HG03175 (cell line): ENCODE results near the gene FGF10.

Experiments
- ATAC-seq: cut with Tn5 transposase; IDR thresholded peaks from one replicate; pipeline ENCODE4 v1.9.1; 2021; ENCODE audit warnings: mild to moderate bottlenecking, moderate library complexity; ENCODE audit not compliant: unreplicated experiment

The FGF10 gene

DNA sequence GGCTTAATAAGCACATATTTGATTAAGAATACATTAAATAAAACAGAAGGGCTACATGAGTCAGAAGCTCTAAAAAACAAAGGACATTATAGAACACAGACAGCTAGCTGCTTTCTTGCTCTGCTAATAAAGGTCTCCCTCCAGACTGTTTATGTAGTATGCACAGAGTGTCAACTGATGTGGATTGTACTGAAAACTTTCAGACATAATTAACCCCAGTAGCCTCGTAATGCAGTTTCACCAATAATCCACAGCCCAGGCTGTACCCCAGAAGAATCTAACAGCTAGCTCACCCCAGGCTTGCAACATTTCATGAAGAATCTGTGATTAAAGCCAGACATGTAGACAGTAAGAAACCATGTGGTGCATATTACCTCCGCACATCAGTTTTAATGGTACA is 30.8 kb downstream of the FGF10 start:
- ATAC-seq: no peak

DNA sequence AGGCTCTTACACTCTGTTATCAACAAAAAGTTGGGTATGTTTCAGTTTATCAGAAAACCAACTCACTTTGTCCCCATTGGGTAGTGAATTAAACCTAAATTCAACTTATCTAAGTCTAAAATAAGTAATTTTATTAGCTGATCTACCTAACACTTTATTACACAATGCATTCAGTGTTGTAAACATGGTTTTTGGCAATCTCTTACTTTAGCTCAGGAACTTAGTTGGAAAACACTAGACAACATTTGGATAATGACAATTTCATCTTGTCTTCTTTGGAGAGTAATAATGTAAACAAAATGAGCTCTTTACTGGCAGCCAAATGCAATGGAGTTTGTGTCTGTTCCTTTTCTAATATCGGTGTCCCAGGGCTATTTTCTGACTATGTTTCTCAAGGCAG is 33.0 kb downstream of the FGF10 start:
- no peak for ATAC-seq

DNA sequence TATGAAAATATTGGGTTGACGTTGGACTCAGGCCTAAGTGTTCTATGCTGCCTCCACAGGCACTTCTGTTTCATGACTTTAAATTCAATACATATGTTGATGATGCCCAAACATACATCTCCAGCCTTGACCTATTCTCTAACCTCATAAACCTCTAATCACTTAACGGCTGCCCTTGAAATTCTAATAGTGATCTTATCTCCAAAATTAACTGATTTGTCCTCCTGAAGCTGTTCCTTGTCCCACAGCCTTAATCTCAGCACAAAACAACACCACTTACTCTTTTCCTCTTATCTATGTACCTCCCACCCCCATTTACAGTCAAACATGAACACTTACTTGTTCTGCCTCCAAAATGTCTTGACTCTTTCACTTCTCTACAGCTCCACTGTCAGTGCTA is 43.3 kb downstream of the FGF10 start:
- ATAC-seq: no peak

DNA sequence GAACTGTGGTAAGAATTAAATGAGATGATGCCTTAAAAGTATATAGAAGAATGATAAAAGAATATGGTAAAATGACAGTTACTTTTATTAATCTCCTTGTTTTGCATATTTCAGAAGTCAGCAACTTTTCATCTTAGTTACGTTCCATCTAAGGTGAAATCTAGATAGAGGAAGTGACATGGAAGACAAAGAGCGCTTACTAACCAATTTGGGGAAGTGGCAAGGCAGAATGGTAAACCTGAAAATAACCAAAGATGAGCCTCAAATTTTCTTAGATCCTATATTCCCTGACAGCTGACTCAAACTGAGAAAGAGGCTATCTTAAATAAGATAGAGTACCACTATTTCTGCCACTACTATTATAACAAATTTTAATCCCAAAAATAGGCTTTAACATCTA is 52.5 kb downstream of the FGF10 start:
- peak; percentile 57 for ATAC-seq

DNA sequence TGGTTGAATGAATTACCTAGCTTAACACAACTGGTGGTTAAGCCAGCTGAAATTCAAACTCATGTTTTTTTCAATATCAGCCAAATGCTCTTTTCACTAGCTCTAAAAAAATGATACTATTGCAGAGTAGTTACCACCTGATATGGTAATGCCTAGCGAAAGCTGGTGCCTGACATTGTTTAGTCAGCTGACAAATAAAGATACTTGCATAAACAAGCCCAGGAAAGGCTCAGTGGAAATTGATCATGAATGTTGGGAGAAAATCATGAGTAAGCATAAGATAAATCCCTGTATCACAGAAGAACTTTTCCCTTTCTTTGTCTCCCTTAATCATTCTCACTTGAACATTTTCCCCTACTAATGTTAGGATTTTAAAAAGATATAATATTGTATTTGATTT is 54.6 kb downstream of the FGF10 start:
- no peak for ATAC-seq

DNA sequence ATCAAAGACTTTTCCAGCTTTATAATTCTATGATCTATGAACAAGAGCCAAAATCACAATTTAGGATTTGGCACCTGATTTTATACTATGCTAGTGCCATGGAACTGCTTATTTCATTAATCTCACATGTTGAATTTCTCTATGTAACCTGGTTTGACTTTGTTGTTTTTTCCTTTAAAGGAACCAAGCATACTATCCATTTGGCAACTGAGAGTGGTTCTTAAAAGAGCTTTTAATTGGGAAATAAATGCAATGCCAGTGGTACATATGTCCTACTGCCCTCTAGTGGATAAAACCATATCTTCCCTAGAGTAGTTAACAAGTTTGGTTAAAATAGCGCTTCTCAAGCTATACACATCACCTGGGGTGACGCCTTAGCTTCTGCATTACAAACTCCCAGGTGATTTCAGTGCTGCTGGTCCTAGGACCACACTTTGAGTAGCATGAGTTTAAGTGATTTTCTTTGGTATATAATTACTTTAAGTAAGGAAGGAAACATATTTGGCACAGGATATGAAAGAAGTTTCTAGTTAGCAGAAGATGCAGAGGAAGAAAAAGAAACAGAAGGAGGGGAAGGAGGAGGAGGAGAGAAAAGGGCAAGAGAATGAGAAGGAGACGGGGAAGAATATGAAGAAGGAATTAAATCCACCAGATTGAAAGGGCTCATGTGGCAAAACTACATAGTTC is 56.8 kb downstream of the FGF10 start:
- peak; percentile 75 for ATAC-seq

DNA sequence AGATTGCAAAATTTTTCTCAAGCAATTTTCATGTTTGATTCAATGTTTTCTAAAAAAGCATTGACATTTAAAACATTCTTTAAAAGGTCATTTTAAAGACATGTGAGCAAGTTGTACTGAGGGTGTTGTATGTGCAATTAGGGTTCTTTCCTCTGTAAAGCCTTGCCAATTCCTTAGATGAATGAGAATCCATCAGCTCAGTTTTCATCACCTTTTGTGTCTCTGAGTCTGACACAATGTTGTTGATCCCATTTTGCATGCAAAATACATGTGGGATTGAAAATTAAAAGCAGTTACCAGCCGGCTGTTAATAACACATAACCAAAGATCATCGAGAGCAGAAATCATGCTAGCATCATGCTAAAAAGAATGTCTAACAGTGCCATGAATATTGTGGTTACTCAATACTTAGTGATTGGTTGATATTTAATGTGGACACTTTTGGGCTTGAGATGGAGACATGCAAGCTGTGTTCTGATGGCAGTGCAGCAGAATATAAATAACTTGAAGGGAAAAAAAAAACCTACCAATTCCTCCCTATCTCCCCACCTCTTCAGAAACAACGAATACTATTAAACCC is 57.7 kb downstream of the FGF10 start:
- no peak for ATAC-seq

DNA sequence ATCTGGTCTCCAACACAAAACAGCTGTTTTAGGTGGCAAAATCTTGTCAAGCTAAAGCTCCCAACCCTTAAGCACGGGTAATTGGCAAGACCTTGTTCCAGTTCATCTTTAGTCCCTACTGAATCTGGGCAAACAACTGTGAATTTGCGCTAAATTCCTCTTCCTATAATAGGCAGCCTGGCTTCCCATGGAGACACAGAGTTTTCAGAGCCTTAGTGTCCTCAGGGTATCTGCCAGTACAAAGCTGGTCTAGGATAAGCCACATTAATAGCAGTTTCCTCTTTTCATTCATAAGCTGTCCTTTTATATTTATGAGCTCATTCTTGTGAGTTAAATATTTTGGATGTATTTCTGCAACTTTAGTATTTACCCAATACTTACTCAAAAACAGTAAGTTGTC is 59.5 kb downstream of the FGF10 start:
- no peak for ATAC-seq

DNA sequence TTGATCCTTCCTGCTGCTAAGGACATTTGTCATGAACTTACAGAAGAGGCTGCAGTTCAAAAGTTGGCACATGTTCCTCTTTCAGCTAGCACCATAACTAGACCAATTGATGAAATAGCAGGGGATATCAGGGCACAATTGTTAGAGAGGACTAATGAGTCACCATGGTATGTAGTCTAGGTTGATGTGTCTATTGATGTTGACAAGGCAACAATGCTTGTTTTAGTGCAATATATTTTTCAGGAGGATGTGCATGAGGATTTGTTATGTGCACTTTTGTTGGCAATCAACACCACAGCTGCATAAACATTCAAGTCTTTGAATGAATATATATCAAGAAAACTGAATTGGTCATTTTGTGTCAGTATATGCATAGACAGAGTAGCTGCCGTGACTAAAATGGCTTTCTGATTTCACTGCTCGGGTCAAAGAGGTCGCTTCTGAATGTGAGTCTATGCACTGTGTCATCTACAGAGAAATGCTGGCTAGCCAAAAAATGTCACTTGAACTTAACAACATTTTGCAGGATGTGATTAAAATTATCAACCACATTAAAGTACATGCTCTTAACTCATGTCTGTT is 68.0 kb downstream of the FGF10 start:
- ATAC-seq: no peak

DNA sequence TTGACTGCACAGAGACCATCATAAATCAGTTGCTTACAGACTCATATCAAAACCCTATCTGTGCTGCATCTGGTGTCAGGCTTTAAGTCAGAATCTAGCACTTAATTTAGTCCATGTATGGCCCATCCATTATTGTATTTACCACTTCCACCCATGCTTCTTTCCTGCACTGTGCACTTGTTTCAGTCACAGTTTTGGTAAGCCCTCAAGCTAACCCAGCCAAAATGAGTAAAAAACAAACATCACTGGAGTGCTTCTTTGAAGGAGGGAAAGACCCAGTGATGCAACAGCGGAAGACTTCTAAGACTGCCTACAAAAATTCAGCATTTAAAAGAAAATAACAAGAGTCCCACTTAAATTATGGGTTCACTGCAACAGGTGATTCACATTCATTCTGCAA is 69.0 kb downstream of the FGF10 start:
- ATAC-seq: no peak

DNA sequence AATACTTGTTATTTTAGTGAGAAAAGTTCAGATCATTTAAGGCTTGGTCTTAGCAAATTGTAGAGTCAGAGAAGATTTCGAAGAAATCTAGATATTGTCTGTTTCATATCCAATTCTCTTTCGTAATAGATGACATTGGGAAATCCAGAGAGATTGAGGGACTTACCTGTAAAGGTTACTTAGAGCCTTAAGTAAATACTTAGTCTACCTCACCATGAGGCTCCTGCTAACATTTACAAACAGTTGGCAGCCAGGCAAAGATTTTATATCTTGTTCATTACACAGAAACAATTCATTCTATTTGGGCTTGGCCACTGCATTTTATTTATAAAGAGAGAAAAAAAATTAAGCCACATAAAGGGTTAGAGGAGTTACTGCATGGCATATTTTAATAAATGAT is 70.3 kb downstream of the FGF10 start:
- ATAC-seq: no peak

DNA sequence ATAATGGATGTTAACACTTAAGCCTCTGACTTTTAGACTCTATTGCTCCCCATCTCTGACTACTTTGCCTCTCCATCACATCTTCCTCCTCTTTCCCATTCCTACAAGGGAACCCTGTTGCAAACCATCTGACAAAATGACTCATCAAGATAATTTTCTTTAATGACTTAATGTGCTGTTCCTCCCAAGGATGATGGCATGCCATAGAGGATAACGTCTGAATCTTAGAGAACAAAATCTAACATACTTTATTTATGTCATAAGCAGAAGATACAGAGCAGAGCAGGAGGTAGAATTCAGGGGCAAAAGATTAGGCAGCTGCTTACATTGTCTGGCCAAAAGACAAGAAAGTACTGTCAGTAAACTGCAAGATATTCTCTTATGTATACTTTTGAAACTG is 76.8 kb downstream of the FGF10 start:
- no peak for ATAC-seq

DNA sequence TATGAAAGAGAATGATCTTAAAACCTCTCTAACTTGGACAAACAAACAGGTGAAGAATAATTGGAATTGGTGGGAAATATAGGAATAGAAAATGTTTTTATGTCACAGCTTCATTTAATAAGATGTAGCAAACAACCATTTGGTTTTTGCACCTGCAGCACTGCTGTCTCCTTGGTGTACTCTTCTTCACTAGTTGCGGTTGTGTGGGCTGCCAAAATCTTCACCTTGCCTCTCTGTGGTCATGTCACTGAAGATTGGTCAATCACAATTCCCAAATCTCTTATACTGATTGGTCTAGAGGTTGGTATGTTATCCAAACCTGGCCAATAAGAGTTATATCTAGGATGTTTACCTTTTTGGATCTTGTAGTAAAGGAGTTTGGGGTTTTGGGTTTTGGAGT is 88.7 kb downstream of the FGF10 start:
- no peak for ATAC-seq

DNA sequence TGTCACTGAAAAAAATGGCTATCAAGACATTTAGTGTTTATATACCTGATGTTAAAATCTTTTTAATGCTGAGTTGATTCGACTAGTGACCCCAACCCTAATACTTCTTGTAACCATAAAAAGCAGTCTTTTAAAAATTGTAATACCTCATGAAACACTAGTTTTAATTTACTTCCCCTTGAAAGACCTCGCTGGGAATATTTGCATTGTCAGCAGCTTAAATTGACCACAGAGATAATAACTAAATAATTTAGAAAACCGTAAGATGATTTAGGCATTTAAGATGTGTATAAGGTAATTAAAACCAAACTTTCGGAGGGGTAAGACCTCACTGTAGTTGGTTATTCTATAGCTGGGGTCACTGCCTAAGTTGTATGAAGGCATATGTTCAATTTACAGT is 89.8 kb downstream of the FGF10 start:
- ATAC-seq: no peak

DNA sequence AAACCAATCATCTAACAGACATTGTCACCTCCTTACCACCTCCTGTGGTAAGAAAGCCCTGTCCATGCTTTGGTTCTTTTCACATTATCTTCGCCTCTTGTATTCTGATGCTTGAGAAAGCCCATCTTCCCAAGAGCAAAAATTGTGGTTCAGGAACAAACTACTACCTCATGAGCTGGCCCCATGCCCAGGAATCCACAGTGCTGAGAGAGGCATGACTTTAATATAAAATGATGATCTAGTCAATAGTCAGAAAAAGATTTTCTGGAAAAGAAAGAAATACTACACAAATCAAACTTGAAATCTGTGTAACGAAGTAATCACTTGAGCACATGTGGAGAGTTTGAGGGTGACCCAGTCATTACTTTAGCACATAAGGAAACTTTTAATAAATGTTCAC is 94.7 kb downstream of the FGF10 start:
- no peak for ATAC-seq

DNA sequence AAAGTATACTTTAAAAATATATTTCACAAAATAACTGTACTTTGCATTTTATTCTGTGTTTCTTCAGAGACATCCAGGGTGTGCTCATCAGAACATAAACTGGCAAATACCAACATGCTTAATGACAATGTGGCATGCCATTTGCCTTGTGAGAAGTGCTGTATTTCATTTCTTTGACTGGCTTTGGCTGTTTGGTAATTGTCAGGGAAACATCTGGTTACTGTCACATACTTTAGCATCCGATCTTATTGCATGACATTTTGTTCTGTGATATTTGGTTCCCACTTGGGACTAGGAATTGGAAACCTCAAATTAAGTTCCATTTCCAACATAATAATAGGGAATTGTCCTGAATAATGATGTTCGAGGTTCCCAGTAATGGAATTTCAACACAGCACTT is 96.5 kb downstream of the FGF10 start:
- ATAC-seq: no peak

DNA sequence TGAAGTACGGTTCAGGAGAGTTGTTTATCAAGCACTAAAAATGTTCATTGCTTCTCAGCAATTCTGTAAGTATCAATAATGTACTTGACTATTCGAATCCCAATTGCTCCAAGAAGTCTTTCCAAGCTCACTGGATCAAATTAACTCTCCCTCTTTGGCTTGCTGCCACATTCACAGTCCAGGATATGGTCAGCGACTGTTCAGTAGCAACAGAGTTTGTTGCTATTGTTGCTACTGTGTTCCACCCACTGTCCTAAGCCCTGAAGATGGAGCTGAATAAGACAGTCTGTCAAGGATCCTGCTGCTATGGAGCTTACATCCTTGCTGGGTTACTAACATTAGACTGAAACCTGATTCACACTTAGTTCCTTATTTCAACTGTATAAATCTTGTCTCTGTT is 110.8 kb downstream of the FGF10 start:
- no peak for ATAC-seq

DNA sequence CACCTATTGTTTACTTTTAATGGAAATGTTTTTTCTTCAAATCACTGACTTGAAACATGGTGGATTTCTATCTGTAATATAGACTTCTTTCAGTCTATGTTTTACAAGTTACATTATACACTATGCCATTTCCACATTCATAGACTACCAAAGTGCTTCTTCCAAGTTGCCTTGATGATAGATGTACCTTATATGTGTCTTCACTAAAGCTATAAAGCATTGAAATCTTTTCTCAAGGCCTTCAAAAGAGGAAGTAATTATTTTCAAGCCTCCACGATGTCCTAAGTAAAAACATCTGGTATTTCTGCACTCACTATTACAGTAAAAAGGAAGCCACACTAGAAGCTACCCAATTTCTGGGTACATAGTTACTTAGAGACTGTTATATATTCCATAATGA is 113.3 kb downstream of the FGF10 start:
- ATAC-seq: no peak

DNA sequence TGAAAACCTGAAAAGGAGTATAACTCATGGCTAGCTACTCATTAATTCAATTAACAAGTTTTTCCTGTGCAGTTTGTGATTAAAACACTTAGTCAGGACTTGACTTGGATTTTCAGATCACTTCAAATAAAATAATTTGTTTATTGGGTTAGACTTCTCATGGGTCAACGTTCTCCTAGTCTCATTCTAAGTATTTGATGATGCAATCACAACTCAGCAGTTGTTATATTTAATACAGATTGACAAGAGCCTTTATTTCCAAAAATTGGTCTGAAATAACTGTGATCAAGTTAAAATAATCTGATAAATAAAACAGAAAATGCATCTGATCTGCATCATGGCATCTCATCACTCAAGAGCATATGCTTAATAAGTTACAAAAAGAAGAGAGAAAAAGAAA is 113.9 kb downstream of the FGF10 start:
- ATAC-seq: no peak

DNA sequence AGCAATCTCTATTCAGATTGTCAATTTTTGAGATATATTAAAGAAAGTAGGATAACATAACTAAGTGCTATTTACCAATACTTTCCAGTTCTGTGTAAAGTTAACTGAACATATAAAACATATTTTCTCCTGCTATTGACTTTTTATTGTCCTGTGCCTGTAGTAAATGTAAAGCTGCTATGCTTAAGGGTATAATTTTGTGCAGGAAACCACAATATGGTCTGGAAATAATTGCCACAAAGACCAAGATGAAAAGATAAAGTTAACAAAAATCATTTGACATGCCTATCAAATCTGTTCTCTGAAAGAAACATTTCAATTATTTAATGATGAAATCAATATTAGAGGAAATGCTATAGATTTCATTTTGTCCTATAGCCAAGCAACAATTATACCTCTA is 121.3 kb downstream of the FGF10 start:
- no peak for ATAC-seq

DNA sequence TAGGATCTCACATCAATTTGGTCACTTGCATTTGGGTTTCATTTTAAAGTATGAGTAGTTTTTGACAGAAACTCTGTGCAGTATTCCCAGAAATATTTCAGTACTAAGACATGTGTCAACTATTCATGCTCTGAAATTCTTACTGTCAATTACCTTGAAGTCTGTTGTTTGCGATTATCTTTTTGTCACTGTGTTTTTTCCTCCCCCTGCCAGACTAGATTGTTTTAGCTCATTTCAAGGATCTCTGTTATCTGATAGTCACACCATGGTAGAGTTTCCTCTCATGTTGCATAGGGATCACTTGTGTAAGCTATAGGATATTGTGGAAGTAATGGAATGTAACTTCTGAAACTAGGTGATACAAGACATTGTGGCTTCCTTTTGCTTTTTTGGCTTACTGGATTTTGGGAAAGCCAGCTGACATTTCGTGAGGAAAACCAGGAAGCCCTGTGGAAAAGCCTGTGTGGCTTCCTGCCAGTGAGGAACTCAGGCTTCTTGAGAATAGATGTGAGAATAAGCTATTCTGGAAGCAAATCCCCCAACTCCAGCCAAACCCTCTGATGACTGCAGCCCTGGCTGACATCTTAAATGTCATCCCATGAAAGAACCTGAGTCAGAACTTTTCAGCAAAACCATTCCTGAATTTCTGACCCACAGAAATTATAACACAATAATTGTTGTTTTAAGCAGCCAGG is 122.2 kb downstream of the FGF10 start:
- no peak for ATAC-seq

DNA sequence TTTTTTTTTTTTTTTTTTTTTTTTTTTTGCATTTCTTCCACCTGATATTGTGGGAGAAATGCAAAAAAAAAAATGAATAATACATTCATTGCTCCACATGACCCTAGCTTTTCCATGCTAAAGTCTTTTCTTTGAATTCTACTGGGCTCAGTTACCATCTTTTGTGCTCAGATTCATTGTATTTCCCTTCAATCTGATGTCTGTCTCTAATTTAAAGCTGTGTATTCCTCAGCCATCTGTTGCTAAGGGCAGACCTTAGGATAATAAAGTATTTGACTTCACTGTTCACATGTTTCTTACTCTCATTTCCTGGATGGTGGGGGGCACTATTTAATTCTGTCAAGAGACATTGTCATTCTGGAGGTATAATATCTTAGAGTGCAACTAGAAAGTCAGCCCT is 123.5 kb downstream of the FGF10 start:
- ATAC-seq: no peak
